HCT116 (cell line): Measurements from ENCODE around the gene REEP3. TPM values are rescaled to one million over a fixed set of nuclear protein-coding genes. Genes with fewer than 3 reads are reported as not detected.

Experiments used
- ATAC-seq: fragments of 200-7000 bp; cut with Tn5 transposase; 2 replicates; pipeline ENCODE4 v1.9.1; 2020; ENCODE audit warnings: mild to moderate bottlenecking, moderate library complexity
- BruUV-seq: library from RNA; stranded (reverse); fragments of 400-500 nt; replicated peaks from 2 replicates; lab custom pipeline; 2021; lab: Mats Ljungman, UMichigan
- CTCF ChIA-PET: fragments of 300-600 bp; sonication (Branson Sonifier 250); formaldehyde crosslinking; loops from one replicate; lab custom pipeline; 2021; ENCODE audit warnings: antibody characterized with exemption; lab: Charles Lee
- POLR2A ChIA-PET: fragments of 300-600, 350-600 bp; sonication (Branson Sonifier 250); formaldehyde crosslinking; loops from one replicate; lab custom pipeline; 2021; ENCODE audit warnings: antibody characterized with exemption; lab: Charles Lee
- RAD21 ChIA-PET, 2 experiments: fragments of 300-600 bp; sonication (Branson Sonifier 250); formaldehyde crosslinking; loops; one replicate each; lab custom pipeline; 2023; ENCODE audit warnings: low total read pairs in 2 of 2; ENCODE audit not compliant: uncharacterized antibody in 2 of 2, unreplicated experiment in 2 of 2, low non-redundant PET in 1 of 2; lab: Charles Lee
- DNase-seq: peaks from one replicate; pipeline ENCODE4 v3.0.0-alpha.2; 2010; ENCODE audit warnings: low read depth, low spot score
- H2AFZ ChIP-seq: fragments of 200-600 bp; shearing (Covaris generic), sonication (generic); 2 replicates; pipeline ENCODE4 v1.6.1; 2017; ENCODE audit warnings: low read depth, mixed run types, mixed read lengths, antibody characterized with exemption, low read length; ENCODE audit not compliant: poor library complexity, severe bottlenecking
- H3K27ac ChIP-seq: 2 replicates; pipeline ENCODE4 v1.5.1; 2012; ENCODE audit warnings: low read depth, low read length
- H3K27me3 ChIP-seq: fragments of 200-600 bp; sonication (generic); 2 replicates; pipeline ENCODE4 v1.6.1; 2016; ENCODE audit warnings: mixed run types, low read length, mixed read lengths; ENCODE audit not compliant: insufficient read depth
- H3K36me3 ChIP-seq, 2 experiments: fragments of 200-500 bp in 1 of 2; fragments of 200-600 bp in 1 of 2; sonication (Bioruptor generic) in 1 of 2; sonication (generic) in 1 of 2; 2 replicates each; pipeline versions ENCODE4 v1.5.1 to v1.6.1; 2014 to 2016; ENCODE audit warnings: low read length in 2 of 2, inconsistent platforms in 1 of 2, mixed read lengths in 1 of 2, mixed run types in 1 of 2; ENCODE audit not compliant: insufficient read depth in 2 of 2, control insufficient read depth in 1 of 2
- H3K4me1 ChIP-seq, 2 experiments: fragments of 200-600 bp in 1 of 2; sonication (generic) in 1 of 2; 2 replicates each; pipeline versions ENCODE4 v1.5.1 to v1.6.1; 2012 to 2017; ENCODE audit warnings: low read length in 2 of 2, inconsistent platforms in 1 of 2, mild to moderate bottlenecking in 1 of 2, mixed read lengths in 1 of 2, mixed run types in 1 of 2, moderate library complexity in 1 of 2; ENCODE audit not compliant: insufficient read depth in 2 of 2, control insufficient read depth in 1 of 2
- H3K4me2 ChIP-seq: fragments of 200-600 bp; sonication (generic); 2 replicates; pipeline ENCODE4 v1.6.1; 2017; ENCODE audit warnings: mixed run types, low read length, mixed read lengths
- H3K4me3 ChIP-seq, 2 experiments: fragments of 200-600 bp in 1 of 2; sonication (generic) in 1 of 2; replicated peaks in 1 of 2; 2 replicates each; pipeline ENCODE4 v1.5.1; 2011 to 2016; ENCODE audit warnings: low read length in 2 of 2, control low read depth in 1 of 2, low read depth in 1 of 2, mild to moderate bottlenecking in 1 of 2, mixed read lengths in 1 of 2, mixed run types in 1 of 2
- H3K79me2 ChIP-seq: fragments of 200-600 bp; sonication (generic); 2 replicates; pipeline ENCODE4 v1.6.1; 2017; ENCODE audit warnings: mild to moderate bottlenecking, mixed run types, low read length, moderate library complexity, mixed read lengths; ENCODE audit not compliant: insufficient read depth
- H3K9ac ChIP-seq: fragments of 200-600 bp; sonication (generic); 2 replicates; pipeline ENCODE4 v1.6.1; 2016; ENCODE audit warnings: low read length, mixed read lengths
- H3K9me2 ChIP-seq: fragments of 200-600 bp; sonication (generic), shearing (Covaris generic); 2 replicates; pipeline ENCODE4 v1.6.1; 2017; ENCODE audit warnings: mixed run types, mild to moderate bottlenecking, moderate library complexity; ENCODE audit not compliant: insufficient read depth
- H3K9me3 ChIP-seq, 2 experiments: fragments of 200-500 bp in 1 of 2; fragments of 200-600 bp in 1 of 2; sonication (Bioruptor generic) in 1 of 2; sonication (generic) in 1 of 2; 2 replicates each; pipeline ENCODE4 v1.6.1; 2014 to 2017; ENCODE audit warnings: low read length in 2 of 2, mixed read lengths in 2 of 2, inconsistent platforms in 1 of 2, low read depth in 1 of 2, mild to moderate bottlenecking in 1 of 2, mixed run types in 1 of 2, moderate library complexity in 1 of 2; ENCODE audit not compliant: control insufficient read depth in 1 of 2, insufficient read depth in 1 of 2
- H4K20me1 ChIP-seq: fragments of 200-600 bp; sonication (generic), shearing (Covaris generic); 2 replicates; pipeline ENCODE4 v1.6.1; 2017; ENCODE audit warnings: mixed run types, mild to moderate bottlenecking, moderate library complexity; ENCODE audit not compliant: insufficient read depth
- ATF3 ChIP-seq: IDR thresholded peaks from 2 replicates; pipeline ENCODE4 v1.6.1; 2012
- ELF1 ChIP-seq: IDR thresholded peaks from 2 replicates; pipeline ENCODE4 v1.6.1; 2012; ENCODE audit warnings: low read depth, borderline replicate concordance
- EZH2 ChIP-seq: fragments of 200-600 bp; sonication (generic); IDR thresholded peaks from 2 replicates; pipeline ENCODE4 v1.6.1; 2017; ENCODE audit warnings: antibody characterized with exemption, mixed run types
- FOSL1 ChIP-seq: IDR thresholded peaks from 2 replicates; pipeline ENCODE4 v1.6.1; 2012; ENCODE audit warnings: low read depth
- YY1 ChIP-seq: IDR thresholded peaks from 2 replicates; pipeline ENCODE4 v1.6.1; 2011; ENCODE audit warnings: low read length, low read depth, moderate library complexity, mild to moderate bottlenecking; ENCODE audit not compliant: insufficient replicate concordance; ENCODE audit errors: extremely low read depth
- ZFX ChIP-seq: fragments of 450-650 bp; IDR thresholded peaks from 2 replicates; pipeline ENCODE4 v1.6.1; 2017
- intact Hi-C: fragments of 100-400 bp; cut with micrococcal nuclease; formaldehyde crosslinking; loops from 2 replicates; pipeline ENCODE4 v1.10.0; 2022
- total RNA-seq: library from RNA; stranded (reverse); gene quantifications from one replicate; pipeline ENCODE4 v1.2.1, GENCODE V29; 2021; ENCODE audit not compliant: unreplicated experiment

REEP3 gene
- total RNA-seq, 1 experiment from 2014 or later = 41.3 TPM

- intact Hi-C loops = no loop called here
- TF ChIP-seq ATF3 (no peak), FOSL1 (peak; percentile 10; the same call in 1 of the 2 replicates), YY1 (no peak)
- Histone ChIP-seq H2AFZ (no peak overlapping the region), H3K4me1 (peaks cover 26 to 29% of the 10 kb centered on the region in 2 experiments), H3K9me2 (no peaks in the 10 kb centered on the region), H3K36me3 (no peaks in the 10 kb centered on the region), H3K27ac (peak overlapping the region; percentile 59), H3K27me3 (no peaks in the 10 kb centered on the region), H3K4me3 (no peak overlapping the region), H3K9ac (peak overlapping the region; percentile 8; the same call in 1 of the 2 replicates), H3K4me2 (peak overlapping the region; percentile 55), H3K9me3 (peaks cover 0 to 3% of the 10 kb centered on the region in 2 experiments; a peak in 1 of 4 replicates), H3K79me2 (peaks cover 97% of the 10 kb centered on the region), H4K20me1 (no peaks in the 10 kb centered on the region)
- ChIA-PET RAD21 (no interaction called here), CTCF (no interaction called here), POLR2A (no interaction called here)
- BruUV-seq = no TSS peak
- no peak for DNase-seq
- peak; percentile 72 for ATAC-seq
Observed at GRCh38 chr10:63515002-63515763, 6.0 kb upstream of the REEP3 start.

GRCh38 chr10:63516207-63516606 lies 5.0 kb upstream of the REEP3 start:
- peaks cover 95% of the 10 kb centered on the region for H3K79me2 ChIP-seq
- H3K4me2 ChIP-seq = peak overlapping the region; percentile 55; the same call in 1 of the 2 replicates
- no peak for DNase-seq
- H2AFZ ChIP-seq = no peak overlapping the region
- H3K36me3 ChIP-seq = no peaks in the 10 kb centered on the region
- ChIA-PET CTCF (no interaction called here), POLR2A (no interaction called here), RAD21 (interaction anchor here in 1 of 2 experiments (0.6 kb wide), 1 partner anchor 114 kb away, joined by 3 read pairs; no protein-coding TSS in a partner anchor)
- no peaks in the 10 kb centered on the region for H3K27me3 ChIP-seq
- H3K4me3 ChIP-seq = no peak overlapping the region
- H3K9ac ChIP-seq = no peak overlapping the region
- no peak overlapping the region for H3K27ac ChIP-seq
- H3K4me1 ChIP-seq = peaks cover 28 to 37% of the 10 kb centered on the region in 2 experiments
- H4K20me1 ChIP-seq = no peaks in the 10 kb centered on the region
- no peaks in the 10 kb centered on the region for H3K9me2 ChIP-seq
- H3K9me3 ChIP-seq = peaks cover 0 to 3% of the 10 kb centered on the region in 2 experiments; a peak in 1 of 4 replicates
- ATAC-seq = no peak
- no peak for TF ChIP-seq ATF3
- TF ChIP-seq ELF1 = no peak
- no peak for TF ChIP-seq ZFX
- no peak for TF ChIP-seq EZH2
- BruUV-seq = no TSS peak
- intact Hi-C loops = no loop called here
